GM12891 (cell line): ENCODE data around the gene RYR2.

ENCODE experiments used
- PAX5 ChIP-seq: IDR thresholded peaks from 2 replicates; pipeline ENCODE4 v1.6.1; 2011; ENCODE audit warnings: low read length, moderate library complexity, mild to moderate bottlenecking; ENCODE audit not compliant: insufficient read depth, severe bottlenecking
- POLR2A ChIP-seq: IDR thresholded peaks from 2 replicates; pipeline ENCODE4 v1.6.1; 2011; ENCODE audit warnings: low read depth, low read length, control low read depth
- POLR2AphosphoS5 ChIP-seq: IDR thresholded peaks from 2 replicates; pipeline ENCODE4 v1.6.1; 2011; ENCODE audit warnings: low read depth, low read length, control low read depth
- TAF1 ChIP-seq: IDR thresholded peaks from 2 replicates; pipeline ENCODE4 v1.6.1; 2011; ENCODE audit warnings: low read depth, low read length, control low read depth

DNA sequence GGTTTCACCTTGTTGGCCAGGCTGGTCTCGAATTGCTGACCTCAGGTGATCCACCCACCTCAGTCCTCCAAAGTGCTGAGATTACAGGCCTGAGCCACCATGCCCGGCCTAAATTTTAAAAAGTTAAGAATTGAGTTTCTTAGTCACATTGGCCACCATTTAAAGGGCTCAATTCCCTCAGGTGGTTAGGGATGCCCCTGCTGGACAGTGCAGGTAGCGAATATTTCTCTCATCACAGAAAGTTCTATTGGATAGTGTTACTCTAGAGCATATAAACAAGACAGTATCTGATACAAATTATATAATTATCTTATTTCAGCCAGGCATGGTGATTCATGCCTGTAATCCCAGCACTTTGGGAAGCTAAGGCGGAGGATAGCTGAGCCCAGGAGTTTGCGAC lies 528.5 kb downstream of the RYR2 start:
- TF ChIP-seq PAX5, result no peak
- no peak for TF ChIP-seq POLR2AphosphoS5
- no peak for TF ChIP-seq TAF1
- TF ChIP-seq POLR2A, result no peak
